CD4-positive, alpha-beta T cell (primary cell): ENCODE measurements around the gene PCARE. TPM values are rescaled to one million over a fixed set of nuclear protein-coding genes. Genes with fewer than 3 reads are reported as not detected.

Experiments used
- ATAC-seq: fragments of 200-7000 bp; cut with Tn5 transposase; one replicate; pipeline ENCODE4 v1.10.0; 2022; ENCODE audit warnings: mild to moderate bottlenecking; ENCODE audit not compliant: poor library complexity
- CTCF ChIA-PET: fragments of 350-600 bp; sonication (Branson Sonifier 250); formaldehyde crosslinking; loops from one replicate; lab custom pipeline; 2021; ENCODE audit warnings: antibody characterized with exemption, inconsistent platforms; lab: Charles Lee
- POLR2A ChIA-PET: fragments of 350-600 bp; sonication (Branson Sonifier 250); formaldehyde crosslinking; loops from one replicate; lab custom pipeline; 2021; ENCODE audit warnings: antibody characterized with exemption, inconsistent platforms; lab: Charles Lee
- DNase-seq, 14 experiments: peaks; one replicate each; pipeline ENCODE4 v3.0.0-alpha.2; 2013 to 2020; ENCODE audit warnings: mixed read lengths in 2 of 14
- H3K27ac ChIP-seq, 2 donors: one replicate each; pipeline versions ENCODE4 v1.5.1 to v1.7.0; 2013; ENCODE audit warnings: low read length in 2 of 2, low read depth in 1 of 2, mild to moderate bottlenecking in 1 of 2
- H3K27me3 ChIP-seq, 2 experiments: 1 replicate in 1 of 2; 2 replicates in 1 of 2; pipeline versions ENCODE4 v1.6.1 to v1.7.0; 2013; ENCODE audit warnings: low read length in 2 of 2, control low read depth in 1 of 2, mild to moderate bottlenecking in 1 of 2, moderate library complexity in 1 of 2; ENCODE audit not compliant: insufficient read depth in 2 of 2, control insufficient read depth in 1 of 2
- H3K36me3 ChIP-seq: one replicate; pipeline ENCODE4 v1.6.1; 2013; ENCODE audit warnings: low read length, control low read depth; ENCODE audit not compliant: insufficient read depth
- H3K4me1 ChIP-seq: one replicate; pipeline ENCODE4 v1.6.1; 2013; ENCODE audit warnings: low read length, control low read depth; ENCODE audit not compliant: insufficient read depth
- H3K4me3 ChIP-seq: one replicate; pipeline ENCODE4 v1.5.1; 2013; ENCODE audit warnings: mild to moderate bottlenecking, low read length, moderate library complexity
- H3K9me3 ChIP-seq, 2 experiments: 1 replicate in 1 of 2; 2 replicates in 1 of 2; pipeline versions ENCODE4 v1.6.1 to v1.7.0; 2013; ENCODE audit warnings: low read length in 2 of 2, mild to moderate bottlenecking in 2 of 2, control low read depth in 1 of 2, moderate library complexity in 1 of 2; ENCODE audit not compliant: control insufficient read depth in 1 of 2, insufficient read depth in 1 of 2
- H3K27ac Mint-ChIP-seq: one replicate; pipeline ENCODE4 v1.8.0; 2020; ENCODE audit warnings: mixed read lengths
- H3K27me3 Mint-ChIP-seq: one replicate; pipeline ENCODE4 v1.8.0; 2021; ENCODE audit warnings: mixed read lengths
- H3K36me3 Mint-ChIP-seq: one replicate; pipeline ENCODE4 v1.8.0; 2021; ENCODE audit warnings: low read depth, mixed read lengths
- H3K4me1 Mint-ChIP-seq: one replicate; pipeline ENCODE4 v1.8.0; 2021; ENCODE audit warnings: low read depth, mixed read lengths
- H3K4me3 Mint-ChIP-seq: one replicate; pipeline ENCODE4 v1.8.0; 2020; ENCODE audit warnings: mild to moderate bottlenecking, mixed read lengths
- H3K9me3 Mint-ChIP-seq: one replicate; pipeline ENCODE4 v1.8.0; 2020; ENCODE audit warnings: mixed read lengths
- CTCF ChIP-seq: fragments of 200-600 bp; IDR thresholded peaks from one replicate; pipeline ENCODE4 v1.8.0; 2022; ENCODE audit warnings: antibody characterized with exemption, mild to moderate bottlenecking
- intact Hi-C, 2 experiments: fragments of 100-400 bp; cut with DNase I in 1 of 2; cut with micrococcal nuclease in 1 of 2; formaldehyde crosslinking; loops; one replicate each; pipeline versions ENCODE4 v1.15.1 to v1.9.0; 2023 to 2025; cut with DNase I, micrococcal nuclease
- total RNA-seq, 174 experiments: library from RNA in 2 of 174; stranded (reverse) in 2 of 174; gene quantifications; one replicate each; pipeline ENCODE4 v1.2.3 and lab custom pipeline; 2021 to 2026

PCARE gene
- total RNA-seq, 2 experiments from 2014 or later, result not detected

GRCh38 chr2:29024882-29025430 lies 49.4 kb downstream of the PCARE start:
- Histone ChIP-seq H3K27ac (no peak overlapping the region), H3K27me3 (no peaks in the 10 kb centered on the region), H3K4me1 (no peaks in the 10 kb centered on the region), H3K9me3 (no peaks in the 10 kb centered on the region), H3K36me3 (no peaks in the 10 kb centered on the region), H3K4me3 (no peak overlapping the region)
- Mint-ChIP-seq H3K27ac (no peak overlapping the region), H3K4me1 (no peaks in the 10 kb centered on the region), H3K36me3 (no peaks in the 10 kb centered on the region), H3K4me3 (no peak overlapping the region), H3K27me3 (no peaks in the 10 kb centered on the region), H3K9me3 (no peaks in the 10 kb centered on the region)
- no peak for ATAC-seq
- DNase-seq, result no peak
- intact Hi-C loops, result no loop called here
- ChIA-PET CTCF (no interaction called here), POLR2A (interaction anchor here (0.6 to 2.3 kb wide), 2 partner anchors 10 to 17 kb away, joined by 3 to 8 read pairs; no protein-coding TSS in a partner anchor)
- no peak for TF ChIP-seq CTCF

GRCh38 chr2:29023188-29023587 lies 51.1 kb downstream of the PCARE start:
- ATAC-seq (no peak), DNase-seq (no peak)
- H3K4me1 ChIP-seq, result peaks cover 1% of the 10 kb centered on the region
- TF ChIP-seq CTCF, result no peak
- H3K4me3 ChIP-seq, result no peak overlapping the region
- Mint-ChIP-seq H3K4me1 (no peaks in the 10 kb centered on the region), H3K36me3 (no peaks in the 10 kb centered on the region), H3K27ac (no peak overlapping the region), H3K4me3 (no peak overlapping the region), H3K9me3 (no peaks in the 10 kb centered on the region), H3K27me3 (no peaks in the 10 kb centered on the region)
- intact Hi-C loops, result no loop called here
- H3K27me3 ChIP-seq, result no peaks in the 10 kb centered on the region
- no peaks in the 10 kb centered on the region for H3K36me3 ChIP-seq
- no peak overlapping the region for H3K27ac ChIP-seq
- POLR2A ChIA-PET, result no interaction called here
- H3K9me3 ChIP-seq, result no peaks in the 10 kb centered on the region
- CTCF ChIA-PET, result no interaction called here

- H3K9me3 Mint-ChIP-seq, result no peaks in the 10 kb centered on the region
- peaks cover 6% of the 10 kb centered on the region for H3K4me1 ChIP-seq
- intact Hi-C loops, result no loop called here
These were observed 51.6 kb downstream of the PCARE start for GRCh38 chr2:29022679-29023078.

More at GRCh38 chr2:29022679-29023078, 51.6 kb downstream of the PCARE start:
- ChIA-PET CTCF (no interaction called here), POLR2A (no interaction called here)
- no peaks in the 10 kb centered on the region for H3K9me3 ChIP-seq
- H3K27me3 ChIP-seq, result no peaks in the 10 kb centered on the region
- no peak overlapping the region for H3K27ac Mint-ChIP-seq
- no peak for ATAC-seq
- no peaks in the 10 kb centered on the region for H3K27me3 Mint-ChIP-seq
- H3K27ac ChIP-seq, result no peak overlapping the region
- no peak for DNase-seq
- H3K36me3 Mint-ChIP-seq, result no peaks in the 10 kb centered on the region
- no peak overlapping the region for H3K4me3 Mint-ChIP-seq
- H3K36me3 ChIP-seq, result no peaks in the 10 kb centered on the region
- no peaks in the 10 kb centered on the region for H3K4me1 Mint-ChIP-seq
- no peak overlapping the region for H3K4me3 ChIP-seq
- no peak for TF ChIP-seq CTCF
